ENCODE measurements around the gene MPP1.

DNA sequence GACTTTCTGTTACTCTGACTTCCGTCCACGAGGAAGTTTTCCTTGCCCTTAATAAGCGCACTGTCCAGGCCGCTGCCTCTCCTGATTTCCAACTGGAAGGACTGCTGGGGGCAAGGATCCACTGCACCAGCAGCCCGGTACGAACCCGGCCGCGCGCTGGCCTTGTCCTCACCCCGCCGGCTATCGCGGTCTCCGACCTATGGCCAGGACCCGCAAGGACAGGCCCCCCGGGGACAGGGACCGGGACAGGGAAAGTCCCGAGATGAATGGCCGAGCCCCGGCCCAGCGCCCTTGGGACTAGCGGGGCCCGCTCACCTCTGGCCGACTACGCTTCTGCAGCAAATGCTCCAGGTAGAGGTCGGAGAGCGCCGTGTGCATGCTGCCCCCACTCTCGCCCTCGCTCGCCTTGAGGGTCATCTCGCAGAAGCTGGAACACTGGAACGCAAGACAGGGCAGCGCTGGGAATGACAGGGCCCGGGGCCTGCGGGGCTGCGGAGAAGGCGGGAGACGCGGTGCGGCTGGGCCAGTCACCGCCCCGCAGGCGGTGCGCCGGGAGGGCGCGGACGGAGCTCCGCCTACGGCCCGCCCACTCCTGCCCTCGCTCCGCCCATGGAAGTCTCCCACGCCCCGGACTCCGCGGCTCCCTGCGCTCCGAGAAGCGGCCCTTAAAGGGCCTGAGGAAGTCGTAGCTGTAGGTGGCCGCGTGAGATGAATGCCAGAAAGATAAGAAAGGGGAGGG, at the start of gene MPP1:
- TF ChIP-seq EZH2 (IDR thresholded peaks at IDR 0.05; ENCODE audit: low read length, missing control alignments): no peak
- no peak for TF ChIP-seq CTCF (conservative IDR thresholded peaks at IDR 0.05 in 1 of 2, IDR thresholded peaks at IDR 0.05 in 1 of 2; ENCODE audit: low read depth in 1 of 2, low read length in 2 of 2)

All from fibroblast of lung (primary cell).